Astrocyte (in vitro differentiated cells and primary cell): ENCODE data around the gene MTURN. TPM values are rescaled to one million over a fixed set of nuclear protein-coding genes. Genes with fewer than 3 reads are reported as not detected.

Experiments
- DNase-seq: peaks from one replicate; pipeline ENCODE4 v3.0.0-alpha.2; 2010; ENCODE audit warnings: low read depth
- FAIRE-seq: peaks from 2 replicates; lab custom pipeline; 2011; peaks lifted over from hg19 to GRCh38; lab: Jason Lieb, UNC
- H2AFZ ChIP-seq: 2 replicates; pipeline ENCODE4 v1.6.0; 2012; ENCODE audit warnings: low read depth, low read length, inconsistent platforms
- H3K27ac ChIP-seq: 2 replicates; pipeline ENCODE4 v1.5.1; 2011; ENCODE audit warnings: low read depth, low read length, inconsistent platforms
- H3K27me3 ChIP-seq: 2 replicates; pipeline ENCODE4 v1.6.0; 2011; ENCODE audit warnings: low read length, inconsistent platforms; ENCODE audit not compliant: insufficient read depth
- H3K36me3 ChIP-seq: 2 replicates; pipeline ENCODE4 v1.5.1; 2011; ENCODE audit warnings: low read length, inconsistent platforms; ENCODE audit not compliant: insufficient read depth
- H3K4me1 ChIP-seq: 2 replicates; pipeline ENCODE4 v1.5.1; 2011; ENCODE audit warnings: low read length, inconsistent platforms; ENCODE audit not compliant: insufficient read depth
- H3K4me2 ChIP-seq: 2 replicates; pipeline ENCODE4 v1.6.0; 2012; ENCODE audit warnings: low read length, inconsistent platforms
- H3K4me3 ChIP-seq: 2 replicates; pipeline ENCODE4 v1.5.1; 2011; ENCODE audit warnings: low read depth, mild to moderate bottlenecking, low read length, inconsistent platforms; ENCODE audit not compliant: insufficient read depth
- H3K79me2 ChIP-seq: 2 replicates; pipeline ENCODE4 v1.6.0; 2012; ENCODE audit warnings: mild to moderate bottlenecking, low read length, inconsistent platforms; ENCODE audit not compliant: insufficient read depth
- H3K9ac ChIP-seq: 2 replicates; pipeline ENCODE4 v1.6.0; 2012; ENCODE audit warnings: mild to moderate bottlenecking, low read length, inconsistent platforms
- H3K9me3 ChIP-seq: 2 replicates; pipeline ENCODE4 v1.5.1; 2012; ENCODE audit warnings: low read depth, mild to moderate bottlenecking, low read length, inconsistent platforms; ENCODE audit not compliant: insufficient read depth
- H4K20me1 ChIP-seq: 2 replicates; pipeline ENCODE4 v1.6.0; 2012; ENCODE audit warnings: low read length, inconsistent platforms; ENCODE audit not compliant: insufficient read depth
- H3K27ac Mint-ChIP-seq: one replicate; pipeline ENCODE4 v1.8.0; 2021; ENCODE audit warnings: mild to moderate bottlenecking, mixed read lengths; ENCODE audit not compliant: unreplicated experiment
- H3K27me3 Mint-ChIP-seq: one replicate; pipeline ENCODE4 v1.8.0; 2021; ENCODE audit warnings: low read depth, mixed read lengths; ENCODE audit not compliant: unreplicated experiment
- H3K36me3 Mint-ChIP-seq: one replicate; pipeline ENCODE4 v1.8.0; 2021; ENCODE audit warnings: low read depth, mixed read lengths; ENCODE audit not compliant: unreplicated experiment
- H3K4me1 Mint-ChIP-seq: one replicate; pipeline ENCODE4 v1.8.0; 2021; ENCODE audit warnings: low read depth, mixed read lengths; ENCODE audit not compliant: unreplicated experiment
- H3K4me3 Mint-ChIP-seq: one replicate; pipeline ENCODE4 v1.8.0; 2021; ENCODE audit warnings: mild to moderate bottlenecking, moderate library complexity, mixed read lengths; ENCODE audit not compliant: unreplicated experiment
- H3K9me3 Mint-ChIP-seq: one replicate; pipeline ENCODE4 v1.8.0; 2021; ENCODE audit warnings: mild to moderate bottlenecking, mixed read lengths; ENCODE audit not compliant: unreplicated experiment
- CTCF ChIP-seq: IDR thresholded peaks from 2 replicates; pipeline ENCODE4 v1.5.1; 2011; ENCODE audit warnings: low read depth, mild to moderate bottlenecking, inconsistent platforms, low read length, moderate library complexity; ENCODE audit not compliant: insufficient read depth
- EZH2 ChIP-seq: IDR thresholded peaks from 2 replicates; pipeline ENCODE4 v1.6.1; 2012; ENCODE audit warnings: mild to moderate bottlenecking, low read length, inconsistent platforms; ENCODE audit not compliant: insufficient read depth
- total RNA-seq: library from RNA; stranded (reverse); gene quantifications from 2 replicates; pipeline ENCODE4 v1.2.1, GENCODE V29; 2021

Gene MTURN
- total RNA-seq, 1 donor from 2014 or later = 9.3 TPM

- Mint-ChIP-seq H3K4me3 (no peak overlapping the region), H3K36me3 (no peaks in the 10 kb centered on the region), H3K27ac (no peak overlapping the region), H3K9me3 (no peaks in the 10 kb centered on the region), H3K4me1 (peaks cover 15% of the 10 kb centered on the region), H3K27me3 (peaks cover 7% of the 10 kb centered on the region)
- no peak overlapping the region for H3K27ac ChIP-seq
- H3K36me3 ChIP-seq = no peaks in the 10 kb centered on the region
- H2AFZ ChIP-seq = no peak overlapping the region
- H4K20me1 ChIP-seq = no peaks in the 10 kb centered on the region
- no peaks in the 10 kb centered on the region for H3K79me2 ChIP-seq
- FAIRE-seq (no peak), DNase-seq (no peak)
- peaks cover 2% of the 10 kb centered on the region for H3K27me3 ChIP-seq
- H3K9ac ChIP-seq = no peak overlapping the region
- H3K4me3 ChIP-seq = no peak overlapping the region
- H3K4me1 ChIP-seq = peaks cover 9% of the 10 kb centered on the region
- TF ChIP-seq CTCF (no peak), EZH2 (no peak)
- H3K9me3 ChIP-seq = no peaks in the 10 kb centered on the region
- no peak overlapping the region for H3K4me2 ChIP-seq
Measured at GRCh38 chr7:30207376-30207775, 72.6 kb downstream of the MTURN start.

GRCh38 chr7:30209951-30210350, 75.2 kb downstream of the MTURN start:
- Histone ChIP-seq H3K4me3 (no peak overlapping the region), H3K27me3 (peaks cover 7% of the 10 kb centered on the region), H3K9me3 (no peaks in the 10 kb centered on the region), H3K79me2 (no peaks in the 10 kb centered on the region), H3K4me1 (peaks cover 9% of the 10 kb centered on the region), H3K9ac (no peak overlapping the region), H2AFZ (no peak overlapping the region), H3K36me3 (no peaks in the 10 kb centered on the region), H3K4me2 (no peak overlapping the region), H3K27ac (no peak overlapping the region), H4K20me1 (no peaks in the 10 kb centered on the region)
- no peak overlapping the region for H3K4me3 Mint-ChIP-seq
- FAIRE-seq (no peak), DNase-seq (no peak)
- no peak for TF ChIP-seq CTCF
- TF ChIP-seq EZH2 = no peak
- H3K36me3 Mint-ChIP-seq = no peaks in the 10 kb centered on the region
- no peaks in the 10 kb centered on the region for H3K9me3 Mint-ChIP-seq
- peaks cover 15% of the 10 kb centered on the region for H3K4me1 Mint-ChIP-seq
- peaks cover 7% of the 10 kb centered on the region for H3K27me3 Mint-ChIP-seq
- no peak overlapping the region for H3K27ac Mint-ChIP-seq

Other genes starting within 250 kb of the MTURN start
- gene SCRN1, start 145.2 kb upstream of the MTURN start, total RNA-seq = 98.3 and 116 TPM in 2 replicates
- gene FKBP14, start 108.3 kb upstream of the MTURN start, total RNA-seq = 100 and 123 TPM in 2 replicates
- 26.3 and 34.7 TPM in 2 replicates for gene PLEKHA8, start 106.6 kb upstream of the MTURN start, total RNA-seq
- 9.2 and 9.9 TPM in 2 replicates for gene ZNRF2, start 149.6 kb downstream of the MTURN start, total RNA-seq